HG02840 (cell line): ENCODE results near the gene ENPP7.

Source experiments
- ATAC-seq: cut with Tn5 transposase; IDR thresholded peaks from one replicate; pipeline ENCODE4 v1.9.1; 2021; ENCODE audit warnings: mild to moderate bottlenecking, moderate library complexity, moderate number of reproducible peaks; ENCODE audit not compliant: unreplicated experiment, low FRiP score

ENPP7 gene

GRCh38 chr17:79730437-79730768 lies 340 bp upstream of the ENPP7 start:
- no peak for ATAC-seq

GRCh38 chr17:79732254-79732653 lies 1.5 kb downstream of the ENPP7 start:
- ATAC-seq: no peak

DNA sequence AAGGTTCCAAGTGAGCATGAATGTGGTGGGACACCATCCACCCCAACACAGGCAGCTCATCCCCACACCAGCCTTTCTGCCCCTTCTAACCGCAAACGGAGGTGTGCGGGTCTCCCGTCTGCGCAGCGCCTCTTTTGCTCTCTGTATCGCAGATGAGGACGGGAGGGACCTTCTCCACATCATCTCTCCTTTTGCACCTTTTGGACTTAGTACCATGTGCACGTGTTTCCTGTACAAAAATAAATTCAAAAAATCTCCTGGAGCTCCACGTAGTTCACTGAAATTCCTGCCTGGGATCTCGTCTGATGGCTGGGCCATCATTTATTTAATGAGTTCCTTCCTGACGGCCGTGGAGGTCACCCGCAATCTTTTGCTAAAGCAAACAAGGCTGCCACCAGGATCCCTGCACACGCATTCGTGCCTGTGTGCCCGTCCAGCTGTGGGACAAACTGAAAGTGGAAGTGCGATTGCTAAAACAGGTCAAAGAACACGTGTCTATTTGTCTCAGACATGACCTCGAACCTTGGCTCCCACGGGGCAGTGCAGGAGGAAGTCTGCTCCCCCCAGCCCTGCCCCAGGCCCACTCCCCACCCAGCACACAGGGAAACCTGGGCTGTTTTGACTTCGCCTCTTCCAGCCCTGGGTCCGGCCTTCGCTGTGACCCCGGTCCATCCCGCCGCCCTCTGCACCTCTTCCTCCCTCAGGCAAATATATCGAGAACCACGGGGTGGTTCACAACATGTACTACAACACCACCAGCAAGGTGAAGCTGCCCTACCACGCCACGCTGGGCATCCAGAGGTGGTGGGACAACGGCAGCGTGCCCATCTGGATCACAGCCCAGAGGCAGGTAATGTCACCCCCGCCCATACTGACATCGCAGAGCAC lies 2.3 kb downstream of the ENPP7 start:
- no peak for ATAC-seq

DNA sequence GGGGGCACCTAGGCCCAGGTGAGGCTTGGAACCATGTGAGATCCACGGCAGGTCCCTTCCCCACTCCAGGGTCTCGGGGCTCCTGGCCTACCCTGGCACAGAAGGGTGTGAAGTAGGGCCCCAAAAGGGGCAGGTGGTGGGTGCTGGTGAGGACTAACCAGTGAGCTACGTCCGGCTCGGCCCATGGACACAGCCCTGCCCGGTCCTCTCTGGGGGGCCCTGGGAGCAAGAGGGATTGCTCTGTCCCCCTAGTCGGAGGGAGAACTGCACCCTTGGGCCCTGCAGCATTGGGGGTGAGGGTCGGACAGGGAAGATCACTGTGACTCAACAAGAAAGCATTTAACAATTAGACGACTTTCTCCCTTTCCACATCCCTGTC lies 2.9 kb downstream of the ENPP7 start:
- ATAC-seq: no peak

DNA sequence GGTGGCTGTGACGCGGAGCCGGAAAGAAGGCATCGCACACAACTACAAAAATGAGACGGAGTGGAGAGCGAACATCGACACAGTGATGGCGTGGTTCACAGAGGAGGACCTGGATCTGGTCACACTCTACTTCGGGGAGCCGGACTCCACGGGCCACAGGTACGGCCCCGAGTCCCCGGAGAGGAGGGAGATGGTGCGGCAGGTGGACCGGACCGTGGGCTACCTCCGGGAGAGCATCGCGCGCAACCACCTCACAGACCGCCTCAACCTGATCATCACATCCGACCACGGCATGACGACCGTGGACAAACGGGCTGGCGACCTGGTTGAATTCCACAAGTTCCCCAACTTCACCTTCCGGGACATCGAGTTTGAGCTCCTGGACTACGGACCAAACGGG lies 4.4 kb downstream of the ENPP7 start:
- no peak for ATAC-seq

GRCh38 chr17:79737046-79737921 lies 6.5 kb downstream of the ENPP7 start:
- no peak for ATAC-seq

- no peak for ATAC-seq
Measured at GRCh38 chr17:79737922-79738578, 7.3 kb downstream of the ENPP7 start.

DNA sequence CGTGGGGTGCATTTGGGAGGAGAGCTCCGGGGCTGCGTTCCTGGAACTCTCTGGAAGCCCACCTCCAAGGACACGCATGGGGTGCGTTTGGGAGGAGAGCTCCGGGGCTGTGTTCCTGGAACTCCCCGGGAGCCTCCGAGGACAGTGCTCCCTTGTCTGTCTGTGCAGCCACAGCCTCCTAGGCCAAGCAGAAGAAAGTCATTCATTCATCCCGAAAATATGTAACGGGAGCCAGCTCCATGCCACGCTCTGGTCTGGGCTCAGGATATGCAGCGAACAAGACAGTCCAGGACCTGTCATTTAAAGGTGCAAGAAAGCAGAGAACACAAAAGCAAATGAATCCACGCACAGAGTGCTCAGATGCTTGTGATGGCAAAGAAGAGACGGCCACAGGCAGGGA lies 7.9 kb downstream of the ENPP7 start:
- ATAC-seq: no peak

- no peak for ATAC-seq
Measured at GRCh38 chr17:79739148-79740062, 8.7 kb downstream of the ENPP7 start.

- ATAC-seq: no peak
Measured at GRCh38 chr17:79740413-79740812, 9.7 kb downstream of the ENPP7 start.

- no peak for ATAC-seq
Measured at GRCh38 chr17:79741401-79741750, 10.6 kb downstream of the ENPP7 start.

DNA sequence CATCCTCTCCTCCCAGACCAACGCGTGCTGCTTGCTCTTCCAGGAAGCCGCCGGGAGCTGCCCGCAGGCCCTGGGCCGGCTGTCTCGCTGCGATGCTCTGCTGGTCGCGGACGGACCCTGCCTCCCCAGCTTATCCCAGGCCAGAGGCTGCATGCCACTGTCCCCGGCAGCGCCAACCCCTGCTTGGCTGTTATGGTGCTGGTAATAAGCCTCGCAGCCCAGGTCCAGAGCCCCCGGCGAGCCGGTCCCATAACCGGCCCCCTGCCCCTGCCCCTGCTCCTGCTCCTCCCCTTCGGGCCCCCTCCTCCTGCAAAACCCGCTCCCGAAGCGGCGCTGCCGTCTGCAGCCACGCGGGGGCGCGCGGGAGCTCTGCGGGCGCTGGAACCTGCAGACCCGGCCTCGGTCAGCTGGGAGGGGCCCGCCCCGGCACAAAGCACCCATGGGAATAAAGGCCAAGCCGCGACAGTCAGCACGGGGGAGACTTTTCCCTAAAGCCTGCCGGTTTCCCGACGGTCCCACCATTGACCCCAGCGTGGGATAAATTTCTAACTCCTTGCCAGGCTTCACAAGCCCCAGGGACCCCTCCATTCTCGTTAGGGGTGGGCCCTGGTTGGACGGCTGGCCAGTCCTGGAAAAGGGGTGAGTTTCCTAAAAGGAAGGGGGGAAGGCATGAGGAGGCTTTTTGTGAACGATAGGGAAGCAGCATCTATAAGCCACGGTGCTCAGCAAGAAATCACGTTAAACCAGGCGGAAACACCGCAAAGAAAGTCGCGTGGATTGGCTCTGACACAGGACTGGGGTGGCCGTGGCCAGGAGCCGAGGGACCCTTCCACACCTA lies 11.2 kb downstream of the ENPP7 start:
- ATAC-seq: no peak

DNA sequence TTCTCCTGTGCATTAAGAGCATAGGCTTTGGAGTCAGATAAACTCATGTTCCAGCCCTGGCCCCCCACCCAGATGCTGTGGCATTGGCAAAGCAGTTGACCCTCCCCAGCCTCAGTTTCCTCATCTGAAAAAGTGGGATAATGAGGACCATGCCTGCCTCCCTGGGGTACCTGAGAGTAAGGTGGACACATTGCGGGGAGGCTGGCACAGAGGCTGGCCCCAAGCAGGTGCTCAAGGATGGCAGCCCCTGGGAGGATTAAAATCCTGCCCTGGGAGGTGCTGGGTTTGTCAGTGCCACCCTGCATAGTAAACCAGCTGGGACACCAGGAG lies 11.8 kb downstream of the ENPP7 start:
- ATAC-seq: no peak

DNA sequence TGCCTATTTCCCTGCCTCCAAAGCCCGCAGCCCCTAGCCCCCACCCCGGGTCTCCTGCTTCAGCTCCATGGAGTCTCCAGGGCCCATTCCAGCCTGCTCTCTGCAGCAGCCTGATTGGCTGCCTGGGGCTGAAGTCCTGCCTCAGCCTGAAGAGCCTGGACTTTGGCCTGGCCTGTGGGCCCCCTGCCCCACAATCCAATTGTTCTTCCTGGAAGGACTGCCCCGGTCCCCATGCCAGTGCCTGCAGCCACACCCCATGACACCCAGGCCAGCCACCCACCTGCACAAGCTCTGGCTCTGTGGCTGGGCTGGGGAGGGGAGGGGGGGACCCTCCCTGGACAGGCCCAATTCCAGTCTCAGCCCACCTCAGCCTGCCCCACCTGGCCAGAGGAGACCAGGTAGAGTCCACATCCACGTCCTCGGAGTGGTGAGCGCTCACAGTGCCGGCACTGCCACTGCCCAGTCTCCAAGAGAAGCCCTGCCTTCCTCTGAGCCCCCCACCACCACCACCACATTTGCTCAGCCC lies 12.3 kb downstream of the ENPP7 start:
- no peak for ATAC-seq

DNA sequence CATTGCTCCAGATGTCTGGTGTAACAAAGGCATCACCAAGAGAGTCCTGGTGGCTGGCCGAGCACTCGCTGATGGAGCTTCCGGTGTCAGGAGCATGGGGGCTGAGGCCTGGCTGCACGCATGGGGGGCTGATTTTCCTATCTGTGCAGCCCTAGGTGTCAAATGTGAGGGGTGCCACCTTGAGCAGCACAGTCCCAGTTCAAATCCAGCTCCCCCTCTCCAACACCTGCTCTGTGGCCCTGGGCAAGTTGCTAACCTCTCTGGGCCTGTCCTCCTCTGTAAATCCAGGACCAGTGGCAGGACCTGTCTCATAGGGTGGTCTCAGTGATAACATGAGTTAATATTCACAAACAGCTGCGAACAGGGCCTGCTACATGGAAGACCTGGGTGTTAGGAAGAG lies 12.9 kb downstream of the ENPP7 start:
- ATAC-seq: no peak

DNA sequence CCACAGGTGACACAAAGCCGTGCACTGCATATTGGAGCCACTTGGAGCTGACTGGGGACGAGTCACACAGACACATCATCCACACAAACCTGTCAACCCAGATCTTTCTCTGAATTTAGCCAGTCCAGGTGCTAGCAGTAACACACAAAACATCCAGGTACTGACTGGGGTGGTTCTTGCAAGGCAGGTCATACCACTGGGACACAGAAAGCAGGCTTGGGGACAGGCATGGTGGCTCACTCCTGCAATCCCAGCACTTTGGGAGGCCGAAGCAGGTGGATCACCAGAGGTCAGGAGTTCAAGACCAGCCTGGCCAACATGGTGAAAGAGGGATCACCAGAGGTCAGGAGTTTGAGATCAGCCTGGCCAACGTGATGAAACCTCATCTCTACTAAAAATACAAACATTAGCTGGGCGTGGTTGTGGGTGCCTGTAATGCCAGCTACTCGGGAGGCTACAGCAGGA lies 14.9 kb downstream of the ENPP7 start:
- ATAC-seq: no peak

DNA sequence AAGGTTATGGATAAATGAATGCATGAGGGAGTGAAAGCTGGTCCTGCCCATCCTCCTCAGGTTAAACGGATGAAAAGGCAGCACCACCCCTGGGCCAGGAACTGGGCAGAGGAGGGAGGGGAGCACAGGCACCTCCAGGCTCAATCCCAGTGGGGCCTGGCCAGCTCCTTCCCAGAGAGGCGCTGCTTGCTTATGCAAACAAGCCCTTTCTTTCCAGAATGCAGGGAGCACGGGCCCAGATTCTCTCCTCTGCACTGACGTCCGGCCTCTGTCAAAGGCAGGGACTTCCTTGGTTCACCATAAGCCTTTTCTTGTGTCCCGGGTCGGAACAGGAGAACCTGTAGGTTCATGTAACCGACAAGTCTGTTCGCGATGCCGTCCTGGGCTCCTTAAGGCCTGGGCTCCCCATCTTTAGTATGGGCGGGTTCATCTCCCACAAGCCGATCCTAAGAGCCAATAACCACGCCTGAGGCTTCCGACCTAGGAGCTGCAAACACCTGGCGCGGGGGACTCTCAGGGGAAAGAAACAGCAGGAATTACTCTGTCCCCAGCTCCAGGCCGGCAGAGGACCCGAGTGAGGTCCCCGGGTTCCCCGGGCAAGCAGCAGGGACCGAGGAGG lies 16.3 kb downstream of the ENPP7 start:
- ATAC-seq: no peak

GRCh38 chr17:79747508-79748294 lies 17.0 kb downstream of the ENPP7 start:
- ATAC-seq: no peak
